GM18505 (cell line): ENCODE measurements around the gene RAB3A.

Source experiments
- ATAC-seq: cut with Tn5 transposase; IDR thresholded peaks from one replicate; pipeline ENCODE4 v1.9.1; 2021; ENCODE audit not compliant: unreplicated experiment
- POLR2A ChIP-seq: IDR thresholded peaks from 4 replicates; pipeline ENCODE4 v1.6.1; 2011; ENCODE audit warnings: borderline replicate concordance; ENCODE audit not compliant: insufficient read depth, insufficient read length; ENCODE audit errors: extremely low read depth

Gene RAB3A

GRCh38 chr19:18203863-18204393 lies at the start of gene RAB3A:
RAB3A (minus strand) TSS chr19:18204042; CDS start chr19:18202740, 1,302 bp downstream.
- peak; percentile 88 for ATAC-seq
- TF ChIP-seq POLR2A: no peak

GRCh38 chr19:18253130-18253529 lies 49.3 kb upstream of the RAB3A start:
- no peak for TF ChIP-seq POLR2A
- ATAC-seq: no peak

GRCh38 chr19:18252370-18252717 lies 48.5 kb upstream of the RAB3A start:
- no peak for ATAC-seq
- TF ChIP-seq POLR2A: no peak

- ATAC-seq: no peak
These were observed 47.9 kb upstream of the RAB3A start for GRCh38 chr19:18251587-18252369.

GRCh38 chr19:18249834-18250233 lies 46.0 kb upstream of the RAB3A start:
- no peak for ATAC-seq
- TF ChIP-seq POLR2A: no peak

More at GRCh38 chr19:18251587-18252369, 47.9 kb upstream of the RAB3A start:
- TF ChIP-seq POLR2A: no peak

- TF ChIP-seq POLR2A: no peak
- no peak for ATAC-seq
These were observed 41.5 kb upstream of the RAB3A start for GRCh38 chr19:18245297-18245696.

GRCh38 chr19:18239303-18239702 lies 35.5 kb upstream of the RAB3A start:
- TF ChIP-seq POLR2A: no peak
- no peak for ATAC-seq

- no peak for TF ChIP-seq POLR2A
- ATAC-seq: no peak
These were observed 30.4 kb upstream of the RAB3A start for GRCh38 chr19:18234194-18234593.

GRCh38 chr19:18233224-18233825 lies 29.5 kb upstream of the RAB3A start:
- TF ChIP-seq POLR2A: no peak
- no peak for ATAC-seq

- no peak for ATAC-seq
- TF ChIP-seq POLR2A: no peak
These were observed 28.8 kb upstream of the RAB3A start for GRCh38 chr19:18232540-18233223.

- TF ChIP-seq POLR2A: no peak
- no peak for ATAC-seq
These were observed 27.9 kb upstream of the RAB3A start for GRCh38 chr19:18231775-18232174.

GRCh38 chr19:18230941-18231734 lies 27.3 kb upstream of the RAB3A start:
- no peak for TF ChIP-seq POLR2A
- no peak for ATAC-seq

- TF ChIP-seq POLR2A: no peak
- ATAC-seq: no peak
These were observed 26.1 kb upstream of the RAB3A start for GRCh38 chr19:18229915-18230314.
